Measurements from ENCODE around the gene ATF6.
A peak's percentile ranks its signal among the peaks of the same experiment; 100 is the strongest.
"Not testable (repeated sequence)": the region's sequence is repeated elsewhere in the genome, so short reads cannot be mapped to it uniquely, and the experiment has no call there.

ATF6 gene

GRCh38 chr1:161766102-161766981, at the start of gene ATF6:
Gene ATF6, plus strand, starts transcription at chr1:161766320. Its CDS starts 41 bp downstream, at chr1:161766361.
- DNase-seq, result peak; percentile 94

GRCh38 chr1:161718559-161719324, 47.4 kb upstream of the ATF6 start:
- no peak for DNase-seq

DNA sequence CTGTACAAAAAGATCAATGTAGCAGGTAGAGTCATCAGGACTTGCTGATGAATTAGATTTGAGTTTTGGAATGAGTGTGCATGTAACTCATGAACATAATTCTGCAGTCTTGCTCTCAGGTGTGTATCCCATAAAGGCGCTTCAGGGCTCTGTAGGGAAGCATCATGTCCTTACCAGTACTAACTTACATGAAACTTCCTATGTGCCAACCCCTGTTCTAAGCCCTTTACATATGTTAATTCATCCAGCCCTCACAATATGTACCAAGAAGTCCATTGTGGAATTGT, 46.9 kb upstream of the ATF6 start:
- no peak for DNase-seq

GRCh38 chr1:161720422-161720821, 45.7 kb upstream of the ATF6 start:
- DNase-seq, result no peak

DNA sequence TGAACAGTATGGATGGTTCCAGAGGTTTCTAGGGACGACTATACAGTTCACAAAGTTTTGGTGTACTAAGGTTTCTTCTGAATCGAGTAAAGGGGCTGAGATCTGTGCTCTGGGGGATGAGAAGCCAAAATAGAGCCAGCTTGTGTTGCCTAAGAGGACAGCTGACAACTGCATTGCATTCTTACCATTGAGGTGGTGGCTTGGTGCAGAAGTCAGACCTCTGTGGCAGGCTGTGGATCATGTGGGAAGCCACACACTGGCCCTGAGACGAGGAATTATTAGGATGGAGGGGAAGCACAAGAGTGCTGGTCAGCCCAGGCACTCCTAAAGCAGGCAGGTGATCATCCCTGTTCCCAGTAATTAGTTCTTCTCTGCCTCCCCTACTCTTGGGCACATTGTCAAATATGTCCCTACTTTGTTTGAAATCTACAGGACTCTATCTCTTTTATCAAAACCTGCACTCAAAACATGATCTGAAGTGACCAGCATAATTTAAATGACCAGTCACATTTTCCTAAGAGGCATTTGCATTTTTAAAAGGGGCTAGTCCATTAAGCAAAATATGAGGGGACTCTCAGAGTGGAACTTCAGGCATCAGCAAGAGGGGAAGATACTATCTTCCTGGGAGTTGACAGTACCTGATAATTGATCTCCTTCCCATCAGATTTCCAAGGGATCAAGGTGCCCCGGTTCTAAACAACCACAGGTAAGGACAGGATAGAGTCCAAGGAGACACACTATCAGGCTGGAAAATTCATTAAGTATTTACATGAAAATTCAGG, 45.0 kb upstream of the ATF6 start, which contains the start of gene FCRLB:
Gene FCRLB (plus strand): TSS at position 589 of the 782 bp plus-strand sequence. CDS start 1,129 bp downstream, outside the sequence.
- DNase-seq, result no peak

GRCh38 chr1:161721738-161722343, 44.3 kb upstream of the ATF6 start:
- DNase-seq, result no peak

DNA sequence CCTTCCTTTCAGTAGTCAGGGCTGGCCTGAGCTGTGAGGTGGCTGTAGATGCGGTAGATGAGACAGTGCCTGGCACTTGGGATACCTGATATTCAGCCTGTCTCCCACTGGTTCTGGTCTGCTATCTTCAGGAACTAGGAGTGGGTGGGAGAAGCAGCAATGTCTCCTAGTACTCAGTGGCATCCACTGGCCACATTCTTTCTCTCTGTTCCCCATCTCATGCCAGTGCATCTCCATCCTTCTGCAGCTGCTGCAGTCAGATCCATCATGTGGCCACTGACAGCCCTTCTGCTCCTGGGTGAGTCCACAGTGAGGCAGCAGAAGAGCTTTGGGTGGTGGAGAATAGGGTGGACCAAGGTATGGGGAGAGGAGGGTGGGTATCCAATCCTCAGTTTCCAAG, 43.7 kb upstream of the ATF6 start:
- DNase-seq, result no peak

GRCh38 chr1:161723459-161724141, 42.5 kb upstream of the ATF6 start:
- no peak for DNase-seq

- DNase-seq, result not testable (repeated sequence)
These were observed 40.7 kb upstream of the ATF6 start for GRCh38 chr1:161725258-161725907.

- peak; percentile 82 for DNase-seq
These were observed 40.1 kb upstream of the ATF6 start for GRCh38 chr1:161725908-161726472.

- DNase-seq, result peak; percentile 95
These were observed 39.5 kb upstream of the ATF6 start for GRCh38 chr1:161726473-161727255.

GRCh38 chr1:161727256-161727924, 38.7 kb upstream of the ATF6 start:
- no peak for DNase-seq

DNA sequence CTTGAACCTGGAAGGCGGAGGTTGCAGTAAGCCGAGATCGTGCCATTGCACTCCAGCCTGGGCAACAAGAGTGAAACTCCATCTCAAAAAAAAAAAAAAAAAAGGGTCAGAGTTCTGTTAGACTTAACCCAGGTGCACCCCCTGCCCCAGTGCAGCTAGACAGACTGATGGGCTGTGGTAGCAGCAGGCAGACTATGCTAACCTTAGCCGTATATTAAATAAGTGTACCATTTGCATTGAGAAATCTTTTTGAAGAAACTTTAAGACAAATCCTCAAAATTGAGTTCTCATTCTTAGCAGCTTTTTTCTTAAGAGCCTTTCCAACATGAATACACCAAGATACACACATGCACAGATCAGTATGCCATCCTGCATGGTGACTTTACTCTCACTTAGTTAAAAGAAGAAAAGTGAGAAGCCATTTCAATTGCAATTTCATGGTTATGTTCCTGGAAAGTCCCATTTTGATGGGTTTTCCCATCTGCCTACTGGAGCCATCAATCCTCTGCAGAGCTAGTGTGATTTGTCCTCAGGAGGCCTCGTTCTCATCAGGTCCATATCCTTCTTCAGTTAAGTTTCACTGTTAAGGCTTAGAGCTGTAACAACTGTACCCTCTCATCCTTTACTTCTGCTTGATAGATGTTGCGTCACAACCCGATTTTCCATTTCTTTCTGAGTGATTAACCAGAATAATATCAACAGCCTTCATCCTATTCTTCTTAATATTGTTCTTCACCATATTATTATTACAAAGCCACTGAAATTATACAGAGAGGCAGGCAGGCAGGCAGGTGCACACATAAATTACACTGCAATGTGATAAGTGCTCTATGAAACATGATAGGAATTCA, 37.5 kb upstream of the ATF6 start:
- no peak for DNase-seq

DNA sequence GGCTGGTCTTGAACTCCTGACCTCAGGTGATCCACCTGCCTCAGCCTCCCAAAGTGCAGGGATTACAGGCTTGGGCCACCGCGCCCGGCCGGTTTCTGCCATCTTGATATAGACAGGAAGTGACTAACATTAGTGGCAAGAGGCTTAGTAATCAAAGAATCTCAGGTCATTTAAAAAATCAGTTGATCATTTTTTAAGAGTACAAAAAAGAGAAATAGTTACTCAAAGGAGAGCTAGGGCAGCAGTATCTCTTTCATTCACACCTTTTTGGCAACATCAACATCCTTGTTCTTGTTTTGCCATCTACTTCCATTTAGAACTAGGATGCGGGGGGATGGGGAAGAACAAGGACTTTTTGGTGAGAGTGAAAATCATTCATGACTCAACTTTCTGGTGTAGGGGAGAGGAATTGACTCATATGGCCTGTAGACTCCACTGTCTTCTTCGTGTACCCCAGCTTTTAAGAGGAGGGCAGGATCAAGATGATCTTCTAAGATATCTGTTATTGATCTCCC, 36.0 kb upstream of the ATF6 start:
- no peak for DNase-seq

- no peak for DNase-seq
These were observed 34.9 kb upstream of the ATF6 start for GRCh38 chr1:161731241-161731640.

DNA sequence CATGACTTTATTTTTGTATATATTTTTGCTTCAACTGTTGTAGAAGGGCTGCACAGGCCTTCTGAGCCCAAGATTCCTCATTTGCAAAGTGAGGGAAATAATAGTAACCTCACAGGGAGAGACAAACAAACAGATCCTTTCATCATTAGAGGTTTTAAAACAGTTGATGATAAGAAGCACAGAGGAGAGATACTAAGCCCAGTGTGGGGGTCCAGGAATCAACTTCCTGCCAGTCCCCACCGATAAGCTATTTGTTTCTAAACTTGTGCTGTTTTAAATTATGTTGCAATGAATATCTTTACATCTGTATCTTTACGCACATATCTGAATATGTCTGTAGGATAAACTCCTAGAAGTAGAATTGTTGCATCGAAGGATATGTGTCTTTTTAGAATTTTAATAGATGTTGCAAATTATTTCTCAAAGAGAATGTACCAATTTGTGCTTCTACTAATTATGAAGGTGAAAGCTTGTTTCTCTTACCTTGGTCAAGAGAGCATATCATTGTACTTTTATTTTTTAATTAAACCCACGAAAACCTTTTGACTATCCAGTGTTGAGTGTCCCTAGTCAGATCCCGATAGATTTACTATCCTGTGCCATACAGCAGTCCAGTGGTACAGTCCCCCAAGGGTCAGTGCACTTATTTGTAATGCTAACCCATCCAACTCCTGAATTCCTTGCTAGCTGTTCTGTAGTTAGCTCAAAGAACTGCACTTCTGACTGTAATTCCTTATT, 34.0 kb upstream of the ATF6 start:
- no peak for DNase-seq

DNA sequence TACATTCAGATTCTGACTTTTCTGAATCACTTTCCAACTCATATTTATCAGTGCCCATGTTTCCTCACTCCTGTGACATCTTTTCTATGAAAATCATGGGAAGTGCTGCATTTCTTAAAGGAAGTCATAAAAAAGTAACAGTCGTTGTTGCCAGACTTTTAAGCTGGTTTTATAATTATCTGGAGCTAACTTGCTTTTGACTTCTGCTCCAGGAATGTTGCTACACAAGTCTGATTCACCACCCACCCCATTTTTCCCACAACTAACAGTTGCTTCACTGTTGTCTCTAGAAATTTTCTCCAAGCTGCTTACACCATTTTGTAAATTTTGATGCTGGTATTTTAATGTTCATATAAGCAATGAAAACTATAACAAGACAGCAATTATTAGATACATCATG, 32.6 kb upstream of the ATF6 start:
- no peak for DNase-seq

GRCh38 chr1:161735837-161736236, 30.3 kb upstream of the ATF6 start:
- no peak for DNase-seq

All from right forelimb (tissue), 1 donor.